Neural cell (in vitro differentiated cells): ENCODE data around the gene FAM78B. TPM values are rescaled to one million over a fixed set of nuclear protein-coding genes. Genes with fewer than 3 reads are reported as not detected.

Source experiments
- H2AFZ ChIP-seq: fragments of 200-600, 300-800 bp; sonication (generic), shearing (Covaris generic); 2 replicates; pipeline ENCODE4 v1.6.0; 2014; ENCODE audit warnings: low read depth, mild to moderate bottlenecking, antibody characterized with exemption, low read length, moderate library complexity
- H3F3A ChIP-seq: fragments of 200-600 bp; shearing (Covaris generic); 2 replicates; pipeline ENCODE4 v1.6.1; 2016; ENCODE audit warnings: mild to moderate bottlenecking, moderate library complexity, mixed read lengths, antibody characterized with exemption, low read length; ENCODE audit not compliant: insufficient read depth, poor library complexity, severe bottlenecking
- H3K27ac ChIP-seq: fragments of 200-600, 300-800 bp; sonication (generic), shearing (Covaris generic); 2 replicates; pipeline ENCODE4 v1.5.1; 2014; ENCODE audit warnings: mild to moderate bottlenecking, low read length, moderate library complexity
- H3K27me3 ChIP-seq: fragments of 300-800, 200-600 bp; sonication (generic), shearing (Covaris generic); 2 replicates; pipeline ENCODE4 v1.6.0; 2014; ENCODE audit warnings: mild to moderate bottlenecking, low read depth, low read length, moderate library complexity; ENCODE audit not compliant: insufficient read depth
- H3K36me3 ChIP-seq: fragments of 300-800, 200-600 bp; sonication (generic), shearing (Covaris generic); 2 replicates; pipeline ENCODE4 v1.5.1; 2014; ENCODE audit warnings: mild to moderate bottlenecking, antibody characterized with exemption, low read length, moderate library complexity; ENCODE audit not compliant: insufficient read depth
- H3K4me2 ChIP-seq: fragments of 300-800, 200-600 bp; sonication (generic), shearing (Covaris generic); 2 replicates; pipeline ENCODE4 v1.6.0; 2014; ENCODE audit warnings: mild to moderate bottlenecking, low read length
- H3K4me3 ChIP-seq: fragments of 300-800, 200-600 bp; sonication (generic), shearing (Covaris generic); 2 replicates; pipeline ENCODE4 v1.5.1; 2014; ENCODE audit warnings: mild to moderate bottlenecking, low read length, moderate library complexity
- H3K79me2 ChIP-seq: fragments of 200-600 bp; shearing (Covaris generic); replicated peaks from 2 replicates; pipeline ENCODE4 v1.6.0; 2014; ENCODE audit warnings: mild to moderate bottlenecking, low read length, moderate library complexity; ENCODE audit not compliant: insufficient read depth
- H3K9ac ChIP-seq: fragments of 300-800, 200-600 bp; sonication (generic), shearing (Covaris generic); 2 replicates; pipeline ENCODE4 v1.6.1; 2016; ENCODE audit warnings: mild to moderate bottlenecking, low read length, mixed read lengths
- H3K9me2 ChIP-seq: fragments of 200-600 bp; shearing (Covaris generic); 2 replicates; pipeline ENCODE4 v1.6.1; 2016; ENCODE audit warnings: mild to moderate bottlenecking, low read length, mixed read lengths; ENCODE audit not compliant: insufficient read depth
- H3K9me3 ChIP-seq: fragments of 200-600, 300-800 bp; sonication (generic), shearing (Covaris generic); 2 replicates; pipeline ENCODE4 v1.6.1; 2016; ENCODE audit warnings: mild to moderate bottlenecking, mixed run types, low read length, moderate library complexity, mixed read lengths
- H4K20me1 ChIP-seq: fragments of 200-600 bp; shearing (Covaris generic); 2 replicates; pipeline ENCODE4 v1.6.1; 2016; ENCODE audit warnings: mild to moderate bottlenecking, mixed run types; ENCODE audit not compliant: insufficient read depth
- CTCF ChIP-seq: fragments of 450-650 bp; IDR thresholded peaks from 2 replicates; pipeline ENCODE4 v1.5.1; 2014; ENCODE audit warnings: antibody characterized with exemption, mild to moderate bottlenecking, moderate library complexity; ENCODE audit not compliant: poor library complexity, severe bottlenecking
- EP300 ChIP-seq: fragments of 450-650 bp; conservative IDR thresholded peaks from 2 replicates; pipeline ENCODE4 v1.6.1; 2014; ENCODE audit warnings: antibody characterized with exemption, mild to moderate bottlenecking, moderate library complexity; ENCODE audit not compliant: poor library complexity, severe bottlenecking
- EZH2 ChIP-seq: fragments of 200-600, 300-800 bp; shearing (Covaris generic), sonication (generic); IDR thresholded peaks from 2 replicates; pipeline ENCODE4 v1.6.1; 2014; ENCODE audit warnings: antibody characterized with exemption, low read length, borderline replicate concordance, mild to moderate bottlenecking; ENCODE audit not compliant: insufficient read depth, poor library complexity, severe bottlenecking
- MXI1 ChIP-seq: fragments of 450-650 bp; conservative IDR thresholded peaks from 2 replicates; pipeline ENCODE4 v1.6.1; 2014; ENCODE audit warnings: antibody characterized with exemption, mild to moderate bottlenecking; ENCODE audit not compliant: poor library complexity, severe bottlenecking
- POLR2AphosphoS5 ChIP-seq: IDR thresholded peaks from 2 replicates; pipeline ENCODE4 v1.6.1; 2012
- RAD21 ChIP-seq: fragments of 450-650 bp; conservative IDR thresholded peaks from 2 replicates; pipeline ENCODE4 v1.6.1; 2014; ENCODE audit warnings: antibody characterized with exemption, mild to moderate bottlenecking, moderate library complexity
- REST ChIP-seq: IDR thresholded peaks from 2 replicates; pipeline ENCODE4 v1.6.1; 2012; ENCODE audit warnings: borderline replicate concordance
- SMC3 ChIP-seq: fragments of 450-650 bp; conservative IDR thresholded peaks from 2 replicates; pipeline ENCODE4 v1.6.1; 2014; ENCODE audit warnings: antibody characterized with exemption, mild to moderate bottlenecking, moderate library complexity; ENCODE audit not compliant: poor library complexity
- TAF1 ChIP-seq: IDR thresholded peaks from 2 replicates; pipeline ENCODE4 v1.6.1; 2012; ENCODE audit warnings: low read depth
- polyA plus RNA-seq: library from polyadenylated mRNA; depleted of rRNA; stranded (reverse); fragments of >200 nt; gene quantifications from 2 replicates; pipeline ENCODE4 v1.2.3, GENCODE V29; 2014

The FAM78B gene
- polyA plus RNA-seq, 1 donor from 2014 or later: 2.4 TPM

- Histone ChIP-seq H3K36me3 (no peaks in the 10 kb centered on the region), H3K27ac (no peak overlapping the region), H3F3A (no peaks in the 10 kb centered on the region), H3K4me3 (no peak overlapping the region), H3K9me3 (no peaks in the 10 kb centered on the region), H3K9ac (no peak overlapping the region), H3K79me2 (no peaks in the 10 kb centered on the region), H3K4me2 (no peak overlapping the region), H3K27me3 (no peaks in the 10 kb centered on the region), H4K20me1 (no peaks in the 10 kb centered on the region), H2AFZ (no peak overlapping the region), H3K9me2 (no peaks in the 10 kb centered on the region)
- TF ChIP-seq EP300 (peak; percentile 29), POLR2AphosphoS5 (no peak), CTCF (no peak)
Observed at GRCh38 chr1:166032572-166033371, 134.0 kb downstream of the FAM78B start.

GRCh38 chr1:166031932-166032571, 134.7 kb downstream of the FAM78B start:
- H3K27ac ChIP-seq: no peak overlapping the region

GRCh38 chr1:166029196-166029945, 137.4 kb downstream of the FAM78B start:
- H3K9me3 ChIP-seq: no peaks in the 10 kb centered on the region
- H3F3A ChIP-seq: no peaks in the 10 kb centered on the region
- H3K27me3 ChIP-seq: no peaks in the 10 kb centered on the region
- no peaks in the 10 kb centered on the region for H3K36me3 ChIP-seq
- no peak overlapping the region for H3K4me3 ChIP-seq
- no peaks in the 10 kb centered on the region for H3K79me2 ChIP-seq
- H3K27ac ChIP-seq: no peak overlapping the region
- H4K20me1 ChIP-seq: no peaks in the 10 kb centered on the region
- H3K4me2 ChIP-seq: no peak overlapping the region
- no peak overlapping the region for H2AFZ ChIP-seq
- TF ChIP-seq CTCF: no peak
- TF ChIP-seq POLR2AphosphoS5: no peak
- TF ChIP-seq TAF1: no peak
- TF ChIP-seq EZH2: no peak
- TF ChIP-seq EP300: no peak
- no peak for TF ChIP-seq MXI1
- TF ChIP-seq RAD21: no peak
- TF ChIP-seq REST: no peak
- H3K9ac ChIP-seq: no peak overlapping the region
- no peaks in the 10 kb centered on the region for H3K9me2 ChIP-seq

More at GRCh38 chr1:166031932-166032571, 134.7 kb downstream of the FAM78B start:
- Histone ChIP-seq H3K27me3 (no peaks in the 10 kb centered on the region), H3F3A (no peaks in the 10 kb centered on the region), H3K9me3 (no peaks in the 10 kb centered on the region), H3K9me2 (no peaks in the 10 kb centered on the region), H3K4me3 (no peak overlapping the region), H3K79me2 (no peaks in the 10 kb centered on the region), H3K36me3 (no peaks in the 10 kb centered on the region), H3K4me2 (no peak overlapping the region), H3K9ac (no peak overlapping the region), H4K20me1 (no peaks in the 10 kb centered on the region), H2AFZ (no peak overlapping the region)
- TF ChIP-seq EP300 (no peak), SMC3 (no peak)
